ENCODE data around the gene GALNTL6. TPM values are rescaled to one million over a fixed set of nuclear protein-coding genes. Genes with fewer than 3 reads are reported as not detected.

The GALNTL6 gene
- total and polyA plus RNA-seq, 9 of the 15 experiments (the other 6 are each of a cell fraction or from before 2014, with no cell fraction given) = 0.18 to 0.50 (median 0.29) TPM

DNA sequence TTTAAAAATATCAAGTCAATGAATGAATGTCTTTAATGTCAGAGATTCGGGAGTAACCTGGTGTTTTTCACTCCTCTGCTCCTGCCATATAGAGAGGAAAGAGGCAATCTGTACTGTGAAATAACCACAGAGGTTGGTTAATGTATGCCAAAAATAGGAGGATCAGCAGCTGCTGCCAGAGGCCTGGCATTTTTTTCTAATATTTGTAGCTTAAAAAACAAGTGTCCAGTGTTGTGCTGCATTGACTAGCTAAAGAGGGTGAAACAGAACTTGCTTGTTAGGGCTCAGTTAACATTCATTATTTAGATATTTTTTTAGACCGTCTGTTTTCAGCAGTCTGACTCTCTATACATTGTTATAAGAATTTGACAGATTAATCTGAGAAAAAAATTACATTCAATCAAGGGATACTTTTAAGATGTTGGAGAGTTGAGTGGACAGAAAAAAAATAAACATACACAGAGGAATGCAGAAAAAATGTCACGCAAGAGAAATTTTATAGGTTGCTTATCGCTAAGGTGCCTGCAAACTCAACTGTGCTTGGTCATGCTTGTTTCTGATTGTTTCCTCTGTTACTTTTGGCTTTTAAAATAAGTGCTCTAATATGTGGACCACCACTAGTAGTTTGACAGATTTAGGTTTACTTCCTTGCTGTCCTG is 963.1 kb downstream of the GALNTL6 start:
- Histone ChIP-seq H3K36me3 (ENCODE audit: control insufficient read depth, insufficient read depth, low read length) (no peaks in the 10 kb centered on the region), H3K4me1 (replicated peaks in 1 of 2; ENCODE audit: control insufficient read depth in 2 of 2, insufficient read depth in 2 of 2, low read length in 2 of 2) (no peaks in the 10 kb centered on the region), H2AFZ (ENCODE audit: low read depth, low read length) (no peak overlapping the region), H3K4me3 (no peak overlapping the region), H3K4me2 (ENCODE audit: insufficient read depth, low read length) (no peak overlapping the region), H3K9me1 (ENCODE audit: control insufficient read depth, insufficient read depth, low read length) (no peaks in the 10 kb centered on the region), H3K9ac (ENCODE audit: insufficient read depth in 1 of 2, low read depth in 2 of 2, low read length in 2 of 2) (no peak overlapping the region), H3K27me3 (ENCODE audit: control insufficient read depth in 2 of 2, insufficient read depth in 2 of 2, low read length in 2 of 2) (no peaks in the 10 kb centered on the region), H4K20me1 (replicated peaks; ENCODE audit: control insufficient read depth, insufficient read depth, low read length) (no peaks in the 10 kb centered on the region), H3K9me3 (replicated peaks; ENCODE audit: control insufficient read depth, insufficient read depth, low read depth, low read length) (no peaks in the 10 kb centered on the region), H3K27ac (ENCODE audit: extremely low read depth, low read depth, low read length) (no peak overlapping the region), H3K79me2 (ENCODE audit: control insufficient read depth, insufficient read depth, low read length) (no peaks in the 10 kb centered on the region)
- no peak for ATAC-seq
- intact Hi-C loops (cut with micrococcal nuclease) (no loop called here), in situ Hi-C loops (cut with MboI) (no loop called here)
- no peak for DNase-seq (ENCODE audit: extremely low read depth in 1 of 4, low spot score in 3 of 4)
- TF ChIP-seq RBM25 (IDR thresholded peaks at IDR 0.05; ENCODE audit: low read depth, low read length, severe bottlenecking) (no peak), SOX6 (IDR thresholded peaks at IDR 0.05) (no peak), ARID1B (IDR thresholded peaks at IDR 0.05) (no peak), SPI1 (IDR thresholded peaks at IDR 0.05; ENCODE audit: borderline replicate concordance, low read depth, low read length) (no peak), BHLHE40 (IDR thresholded peaks at IDR 0.05; ENCODE audit: low read length) (no peak)
- TF ChIP-seq, protein P1, sequence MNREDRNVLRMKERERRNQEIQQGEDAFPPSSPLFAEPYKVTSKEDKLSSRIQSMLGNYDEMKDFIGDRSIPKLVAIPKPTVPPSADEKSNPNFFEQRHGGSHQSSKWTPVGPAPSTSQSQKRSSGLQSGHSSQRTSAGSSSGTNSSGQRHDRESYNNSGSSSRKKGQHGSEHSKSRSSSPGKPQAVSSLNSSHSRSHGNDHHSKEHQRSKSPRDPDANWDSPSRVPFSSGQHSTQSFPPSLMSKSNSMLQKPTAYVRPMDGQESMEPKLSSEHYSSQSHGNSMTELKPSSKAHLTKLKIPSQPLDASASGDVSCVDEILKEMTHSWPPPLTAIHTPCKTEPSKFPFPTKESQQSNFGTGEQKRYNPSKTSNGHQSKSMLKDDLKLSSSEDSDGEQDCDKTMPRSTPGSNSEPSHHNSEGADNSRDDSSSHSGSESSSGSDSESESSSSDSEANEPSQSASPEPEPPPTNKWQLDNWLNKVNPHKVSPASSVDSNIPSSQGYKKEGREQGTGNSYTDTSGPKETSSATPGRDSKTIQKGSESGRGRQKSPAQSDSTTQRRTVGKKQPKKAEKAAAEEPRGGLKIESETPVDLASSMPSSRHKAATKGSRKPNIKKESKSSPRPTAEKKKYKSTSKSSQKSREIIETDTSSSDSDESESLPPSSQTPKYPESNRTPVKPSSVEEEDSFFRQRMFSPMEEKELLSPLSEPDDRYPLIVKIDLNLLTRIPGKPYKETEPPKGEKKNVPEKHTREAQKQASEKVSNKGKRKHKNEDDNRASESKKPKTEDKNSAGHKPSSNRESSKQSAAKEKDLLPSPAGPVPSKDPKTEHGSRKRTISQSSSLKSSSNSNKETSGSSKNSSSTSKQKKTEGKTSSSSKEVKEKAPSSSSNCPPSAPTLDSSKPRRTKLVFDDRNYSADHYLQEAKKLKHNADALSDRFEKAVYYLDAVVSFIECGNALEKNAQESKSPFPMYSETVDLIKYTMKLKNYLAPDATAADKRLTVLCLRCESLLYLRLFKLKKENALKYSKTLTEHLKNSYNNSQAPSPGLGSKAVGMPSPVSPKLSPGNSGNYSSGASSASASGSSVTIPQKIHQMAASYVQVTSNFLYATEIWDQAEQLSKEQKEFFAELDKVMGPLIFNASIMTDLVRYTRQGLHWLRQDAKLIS (CRISPR knock-in tag; IDR thresholded peaks at IDR 0.05) = no peak
- no peak for FAIRE-seq
- ChIA-PET POLR2A (no interaction called here), CTCF (ENCODE audit: low intra/inter-chr PET ratio) (interaction anchor here (0.6 kb wide), 1 partner anchor 180 kb away, joined by 4 read pairs; no protein-coding TSS in a partner anchor)
- WGBS (ENCODE audit: insufficient coverage, low coverage, missing lambda C conversion rate) = 2% methylated on average over 4 of the region's 4 CpGs
- no TSS peak for BruUV-seq (replicated peaks)

All from K562 (cell line).